GM18520 (cell line): ENCODE data around the gene ENG.
"Not testable (repeated sequence)": the region's sequence is repeated elsewhere in the genome, so short reads cannot be mapped to it uniquely, and the experiment has no call there.

Source experiments
- ATAC-seq: cut with Tn5 transposase; IDR thresholded peaks from one replicate; pipeline ENCODE4 v1.9.1; 2021; ENCODE audit not compliant: unreplicated experiment

Gene ENG

GRCh38 chr9:127846443-127847177, 7.8 kb downstream of the ENG start:
- no peak for ATAC-seq

DNA sequence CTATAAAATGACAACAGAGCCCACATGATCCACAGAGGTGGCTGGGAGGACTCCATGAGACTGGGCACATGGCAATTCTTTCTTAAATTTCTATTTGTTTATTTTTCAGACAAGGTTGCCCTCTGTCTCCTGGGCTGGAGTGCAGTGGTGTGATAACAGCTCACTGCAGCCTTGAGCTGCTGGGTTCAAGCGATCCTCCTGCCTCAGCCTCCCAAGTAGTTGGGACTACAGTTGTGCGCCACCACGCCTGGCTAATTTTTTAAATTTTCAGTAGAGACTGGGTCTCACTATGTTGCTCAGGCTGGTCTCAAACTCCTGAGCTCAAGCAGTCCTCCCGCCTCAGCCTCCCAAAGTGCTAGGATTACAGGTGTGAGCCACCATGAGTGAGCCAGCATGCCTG, 8.8 kb downstream of the ENG start:
- ATAC-seq, result not testable (repeated sequence)

DNA sequence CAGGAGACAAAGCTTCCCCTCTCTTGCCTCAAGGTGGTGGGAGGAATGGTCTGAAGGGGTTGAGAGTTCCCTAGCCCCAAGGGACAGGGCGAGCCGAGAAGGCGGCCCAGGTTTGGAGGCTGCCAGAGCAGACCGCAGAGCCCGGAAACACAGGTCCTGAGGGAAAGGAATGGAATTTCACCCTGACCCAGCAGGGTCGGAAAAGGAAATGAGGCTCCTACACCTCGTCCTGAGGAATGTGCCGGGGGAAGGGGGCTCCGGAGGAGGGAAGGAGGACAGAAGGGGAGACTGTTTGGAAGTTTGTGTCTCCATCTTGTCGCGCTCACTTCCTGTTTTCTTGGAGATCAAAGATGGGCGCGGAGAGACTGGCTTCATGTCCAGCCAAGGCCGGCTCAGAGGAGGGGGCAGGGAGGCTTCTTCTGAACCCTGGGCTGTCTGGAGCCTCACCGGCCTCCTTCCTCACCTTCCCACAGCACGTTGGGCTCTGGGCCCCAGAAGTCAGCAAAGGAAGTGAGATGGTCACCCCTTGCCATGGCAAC, 9.6 kb downstream of the ENG start:
- no peak for ATAC-seq

DNA sequence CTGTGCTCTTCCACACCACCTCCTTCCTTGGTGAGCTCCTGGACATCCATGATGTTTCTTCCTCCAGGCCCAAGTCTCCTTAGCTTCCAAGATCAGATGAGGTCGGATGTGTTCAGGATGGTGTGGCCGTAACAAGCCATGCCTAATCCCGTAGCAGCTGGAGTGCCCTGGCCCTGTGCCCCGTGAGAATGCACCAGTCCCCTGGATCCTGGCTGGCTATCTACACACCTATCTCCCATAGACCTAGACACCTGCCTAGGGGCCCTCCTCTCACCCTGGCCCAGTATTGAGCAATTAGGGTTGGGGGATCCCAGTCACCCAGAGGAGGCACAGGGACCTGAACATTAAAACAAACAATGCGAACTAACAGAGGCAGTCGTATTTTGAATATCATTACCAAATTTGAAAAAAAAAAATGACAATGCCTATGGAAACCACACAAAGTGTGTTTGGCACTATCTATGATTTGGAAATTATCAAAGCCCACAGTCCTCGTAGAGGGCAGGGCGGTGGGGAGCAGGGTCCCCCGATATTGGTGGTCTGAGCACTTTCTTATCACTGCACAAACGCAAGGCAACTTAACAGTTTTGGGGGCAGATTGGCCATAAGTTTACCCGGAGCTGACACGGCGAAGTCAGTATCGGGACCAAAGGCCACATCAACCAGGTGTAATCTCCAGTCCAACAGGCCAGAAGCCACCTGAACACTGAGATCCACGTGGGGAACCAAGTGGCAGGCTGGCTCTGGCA, 13.2 kb downstream of the ENG start:
- no peak for ATAC-seq

DNA sequence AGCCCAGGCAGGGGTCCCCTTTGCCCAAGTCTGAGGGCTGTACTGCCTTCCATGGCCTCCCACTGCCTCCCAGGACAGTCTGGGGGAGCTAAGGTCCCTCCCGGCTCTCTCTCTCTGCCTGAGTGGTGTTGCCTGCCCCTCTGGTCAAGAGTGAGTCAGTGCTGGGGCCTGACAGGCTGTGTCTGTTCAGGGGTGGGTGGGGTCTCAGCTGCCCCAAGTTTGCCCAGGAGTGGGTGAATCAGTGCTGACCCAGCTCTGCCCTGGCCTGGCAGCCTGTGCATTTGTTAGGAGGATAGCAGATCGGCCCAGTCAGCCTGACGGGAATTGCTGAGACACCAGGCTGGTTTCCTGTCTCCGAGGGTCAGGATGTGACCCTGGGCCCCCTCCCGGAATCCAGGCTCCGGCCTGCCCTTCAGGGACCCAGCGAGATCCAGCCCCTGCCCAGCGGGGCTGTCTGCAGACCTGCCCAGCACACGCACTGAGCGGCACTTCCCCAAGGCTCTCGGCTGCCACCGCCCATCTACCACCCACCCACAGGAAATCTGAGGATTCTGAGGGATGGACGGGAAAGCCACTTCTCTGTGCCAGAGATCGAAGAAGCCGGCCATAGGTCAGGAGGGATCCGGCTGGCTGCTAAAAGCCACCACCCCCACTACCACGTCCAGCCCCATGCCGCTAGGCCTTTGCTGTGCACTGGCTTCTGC, 15.9 kb downstream of the ENG start:
- ATAC-seq, result no peak

GRCh38 chr9:127837346-127837745, 17.1 kb downstream of the ENG start:
- ATAC-seq, result no peak

DNA sequence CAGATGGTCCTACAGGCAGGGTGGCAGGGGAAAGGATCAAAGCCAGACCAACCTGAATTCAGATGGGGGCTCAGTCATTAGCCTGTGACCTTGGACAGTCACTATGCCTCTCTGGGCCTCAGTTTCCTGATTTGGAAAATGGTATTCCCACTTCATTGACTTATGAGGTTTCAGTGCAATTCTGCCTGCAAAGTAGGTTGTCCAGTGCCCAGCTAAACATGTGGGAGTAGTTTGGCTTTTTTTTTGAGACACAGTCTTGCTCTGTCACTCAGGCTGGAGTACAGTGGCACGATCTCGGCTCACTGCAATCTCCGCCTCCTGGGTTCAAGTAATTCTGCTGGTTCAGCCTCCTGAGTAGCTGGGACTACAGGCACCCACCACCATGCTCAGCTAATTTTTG, 17.9 kb downstream of the ENG start:
- ATAC-seq, result not testable (repeated sequence)

DNA sequence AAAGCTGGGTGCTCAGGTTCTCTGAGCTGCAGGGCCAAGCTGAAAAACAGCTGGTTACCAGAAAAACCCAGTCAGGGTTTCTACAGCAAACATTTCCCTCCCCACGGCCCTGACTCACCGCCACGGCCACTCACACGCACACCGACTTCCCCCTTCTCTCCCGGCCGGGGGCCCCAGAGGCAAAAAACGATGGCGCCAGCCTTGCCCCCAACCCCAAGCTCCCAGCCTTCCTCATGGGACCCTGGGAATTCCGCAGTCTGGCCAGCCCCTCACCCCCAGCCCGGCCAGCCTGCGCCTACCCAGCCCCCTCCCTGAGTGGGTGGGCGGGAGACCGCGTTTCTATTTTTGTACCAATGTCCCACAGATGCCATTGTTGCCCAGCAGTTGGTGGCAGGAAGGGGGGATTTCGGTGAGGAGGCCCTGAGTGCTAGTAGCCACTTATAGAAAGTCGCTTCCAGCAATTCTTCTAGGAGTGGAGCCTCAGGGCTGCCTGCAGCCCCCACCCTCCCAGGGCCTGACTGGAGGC, 18.4 kb downstream of the ENG start:
- no peak for ATAC-seq

DNA sequence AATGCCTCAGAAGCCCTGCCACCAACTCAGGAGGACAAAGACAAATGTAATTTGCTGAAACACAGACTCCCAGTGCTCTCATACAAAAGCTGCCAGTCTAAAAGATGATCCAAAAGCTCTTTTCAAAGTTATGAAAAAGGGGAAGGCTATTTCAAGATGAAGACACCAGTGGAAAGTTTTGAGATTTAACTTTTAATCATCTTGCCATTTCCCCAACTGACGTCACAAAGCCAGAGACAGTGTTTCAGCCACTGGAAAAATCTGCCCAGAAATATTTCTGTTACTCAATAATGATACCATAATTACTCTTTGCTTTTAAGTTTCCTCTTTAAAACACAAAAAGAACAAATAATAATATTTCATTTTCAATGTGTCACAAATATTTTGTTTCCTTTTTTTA, 20.9 kb downstream of the ENG start:
- ATAC-seq, result no peak

- no peak for ATAC-seq
Observed at GRCh38 chr9:127832248-127832647, 22.2 kb downstream of the ENG start.

DNA sequence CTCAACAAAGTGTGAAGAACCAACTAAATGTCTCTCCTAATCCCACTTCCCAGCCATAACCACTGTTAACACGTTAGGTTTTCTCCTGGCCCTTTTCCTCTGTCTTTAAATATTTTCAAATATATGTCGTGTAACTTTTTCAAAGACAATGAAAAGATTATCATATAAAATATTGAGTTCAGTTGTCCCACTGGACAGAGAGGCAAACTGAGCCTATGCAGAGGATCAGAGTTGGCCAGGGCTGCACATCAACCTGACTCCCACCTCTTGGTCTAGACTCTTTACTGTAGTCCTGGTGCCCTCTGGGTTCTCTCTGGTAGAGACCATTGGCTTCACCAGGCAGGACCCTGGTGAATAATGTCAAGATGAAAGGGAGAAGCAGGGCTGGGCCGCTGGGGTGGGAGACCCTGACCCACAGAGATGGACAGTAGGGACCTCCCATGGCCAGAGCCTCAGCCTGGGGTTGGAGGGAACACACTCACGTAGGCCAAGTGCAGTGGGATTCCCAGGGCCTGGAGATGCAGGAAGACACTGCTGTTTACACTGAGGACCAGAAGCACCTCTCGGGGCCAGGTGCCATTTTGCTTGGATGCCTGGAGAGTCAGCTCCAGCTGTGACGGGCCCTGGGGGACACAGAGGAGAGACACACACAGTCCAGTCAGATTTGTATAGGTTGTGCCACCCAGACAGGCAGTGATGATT, 25.1 kb downstream of the ENG start:
- no peak for ATAC-seq

- ATAC-seq, result no peak
Observed at GRCh38 chr9:127828262-127829031, 26.0 kb downstream of the ENG start.

DNA sequence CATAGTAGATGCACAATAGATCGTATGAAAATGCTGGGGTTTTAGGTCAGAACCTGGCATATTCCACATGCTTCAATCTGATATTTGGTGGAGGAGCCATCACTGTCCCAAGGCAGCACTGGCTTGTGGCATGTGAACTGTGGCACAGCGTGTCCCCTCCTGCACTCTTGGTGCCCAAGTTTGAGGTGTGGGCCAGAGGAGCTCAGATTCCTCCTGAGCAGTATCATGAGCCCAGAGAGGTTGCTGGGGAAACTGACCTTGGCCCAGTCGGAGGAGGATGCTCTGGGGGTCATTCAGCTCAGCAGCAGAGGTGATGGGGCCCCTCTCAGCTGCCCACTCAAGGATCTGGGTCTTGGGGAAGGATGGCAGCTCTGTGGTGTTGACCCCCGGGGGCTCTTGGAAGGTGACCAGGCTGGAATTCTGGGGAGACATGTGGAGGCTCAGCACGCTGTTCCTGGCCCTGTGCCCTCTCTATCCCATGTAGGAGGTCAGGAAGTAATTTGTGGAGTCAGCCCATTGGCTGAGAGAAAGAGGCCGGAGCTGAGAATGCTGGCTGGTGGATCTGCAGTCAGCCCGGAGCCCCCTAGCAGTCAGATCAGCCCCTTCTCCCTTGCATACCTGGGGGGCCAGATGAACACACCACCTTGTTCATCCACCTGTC, 28.1 kb downstream of the ENG start:
- no peak for ATAC-seq

DNA sequence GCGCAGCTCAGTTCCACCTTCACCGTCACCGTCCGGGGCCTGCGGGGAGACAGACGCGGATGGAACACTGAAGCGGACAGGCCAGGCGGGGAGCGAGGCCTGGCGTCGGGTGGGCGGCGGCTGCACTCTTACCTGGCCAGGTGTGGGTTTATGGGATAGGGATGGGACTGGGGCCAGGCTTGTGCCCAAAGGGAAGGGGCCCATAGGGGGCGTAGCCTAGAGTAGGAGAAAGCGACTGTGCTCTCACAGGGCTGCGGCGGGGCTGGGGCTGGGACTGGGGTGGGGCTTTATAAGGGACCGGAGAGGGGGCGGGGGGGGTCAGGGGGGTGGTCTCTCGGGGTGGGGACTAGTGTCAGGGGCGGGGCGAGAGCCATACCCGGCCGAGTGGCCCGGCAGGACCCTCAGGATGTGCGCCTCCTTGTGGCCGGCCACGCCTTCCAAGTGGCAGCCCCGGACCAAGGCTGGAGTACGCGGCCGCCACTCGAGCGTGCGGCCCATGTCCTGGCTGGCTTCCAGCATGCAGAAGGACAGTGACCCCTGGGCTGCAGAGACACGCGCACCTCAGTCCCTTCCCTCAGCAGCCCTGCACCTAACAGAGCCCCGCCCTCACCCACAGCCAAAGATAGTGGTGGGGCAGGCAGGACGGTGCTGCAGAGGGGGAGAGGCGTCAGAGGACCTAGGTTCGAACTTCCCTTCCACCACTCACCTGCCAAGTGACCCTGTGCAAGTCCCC, 29.0 kb downstream of the ENG start:
- no peak for ATAC-seq

- ATAC-seq, result no peak
Observed at GRCh38 chr9:127822108-127822507, 32.4 kb downstream of the ENG start.

DNA sequence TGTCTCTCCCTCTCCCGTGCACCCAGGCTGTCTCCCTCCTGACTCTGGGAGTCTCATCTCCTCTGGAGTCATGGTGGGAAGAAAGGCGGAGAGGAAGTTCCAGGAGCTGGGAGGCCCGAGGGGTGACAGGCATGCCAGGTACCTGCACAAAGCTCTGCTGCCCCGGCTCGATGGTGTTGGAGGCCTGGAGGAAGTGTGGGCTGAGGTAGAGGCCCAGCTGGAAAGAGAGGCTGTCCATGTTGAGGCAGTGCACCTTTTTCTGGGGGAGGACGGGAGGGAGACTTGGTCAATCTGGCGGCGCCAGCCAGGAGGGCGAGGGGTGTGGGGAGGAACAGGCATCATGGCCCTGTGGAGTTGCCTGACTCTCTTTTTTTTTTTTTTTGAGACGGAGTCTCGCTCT, 35.9 kb downstream of the ENG start:
- ATAC-seq, result no peak

GRCh38 chr9:127817881-127818434, 36.5 kb downstream of the ENG start:
- ATAC-seq, result no peak

GRCh38 chr9:127816728-127817127, 37.7 kb downstream of the ENG start:
- no peak for ATAC-seq

DNA sequence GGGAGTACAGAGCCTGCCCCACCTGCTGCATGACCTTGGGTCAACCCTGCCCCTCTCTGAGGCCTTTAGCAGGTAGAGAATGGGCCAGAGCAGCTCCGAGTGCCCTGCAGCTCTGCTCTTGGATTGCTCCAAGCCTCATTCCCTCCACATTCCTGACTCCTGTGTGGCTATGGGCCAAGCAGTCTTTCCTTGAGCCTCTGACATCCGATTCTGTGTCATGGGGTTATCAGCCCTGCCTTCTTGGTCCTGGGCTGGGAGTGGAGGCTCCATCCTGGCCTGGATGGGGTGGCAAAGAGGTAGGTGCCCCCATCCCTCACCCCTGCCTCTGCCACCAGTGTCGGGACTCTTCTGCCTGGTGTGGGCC, 38.1 kb downstream of the ENG start:
- ATAC-seq, result no peak
